ENCODE measurements around the gene CHST7. TPM values are rescaled to one million over a fixed set of nuclear protein-coding genes. Genes with fewer than 3 reads are reported as not detected.

CHST7 gene
- total RNA-seq, 2 donors from 2014 or later = 7.0 to 9.9 TPM

DNA sequence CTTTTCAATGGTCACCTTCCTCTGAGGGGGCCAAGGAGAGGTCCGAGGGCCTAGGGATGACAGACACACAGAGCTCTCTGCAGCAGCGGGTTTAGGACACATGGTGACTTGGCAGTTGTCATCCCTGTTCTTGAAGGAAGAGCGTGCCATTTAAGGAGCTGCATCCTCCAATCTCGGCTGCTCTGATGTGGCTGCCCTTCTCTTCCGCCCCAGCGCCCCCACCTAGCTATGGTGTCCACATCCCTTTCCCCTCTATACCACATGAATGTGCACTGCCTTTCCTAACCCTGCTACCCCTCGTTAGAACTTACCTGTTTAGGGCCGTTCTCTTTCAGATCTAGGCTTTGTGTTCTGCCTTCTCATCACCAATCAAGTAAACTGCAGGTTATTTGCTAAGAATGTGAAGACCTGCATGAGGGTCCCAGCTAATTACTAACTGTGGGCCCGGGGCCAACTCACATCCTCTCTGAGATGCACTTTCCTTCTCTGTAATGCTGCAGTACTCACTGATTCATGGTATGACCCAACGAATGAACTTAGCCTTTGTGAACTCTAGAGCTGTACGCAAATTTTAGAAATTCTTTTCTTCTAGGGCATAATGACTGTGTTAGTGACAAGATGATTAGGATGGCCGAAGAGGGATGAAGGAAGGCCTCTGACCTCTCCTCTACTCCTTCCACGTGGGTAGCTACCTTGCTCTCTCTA, 38.2 kb downstream of the CHST7 start:
- no peaks in the 10 kb centered on the region for H3K9me3 ChIP-seq
- no peaks in the 10 kb centered on the region for H3K27me3 ChIP-seq
- WGBS, 2 donors = 88 to 93% methylated on average over 10 to 13 of the region's 13 CpGs
- ATAC-seq = no peak
- H3K36me3 ChIP-seq (replicated peaks in 1 of 2; ENCODE audit: insufficient read depth in 1 of 2, low read depth in 2 of 2) = no peaks in the 10 kb centered on the region
- H3K4me1 ChIP-seq = no peaks in the 10 kb centered on the region
- intact Hi-C loops (cut with DNase I) = no loop called here
- TF ChIP-seq CTCF (IDR thresholded peaks at IDR 0.05) (no peak), POLR2A (IDR thresholded peaks at IDR 0.05) (no peak)
- DNase-seq = no peak
- H3K27ac ChIP-seq = no peak overlapping the region
- no peak overlapping the region for H3K4me3 ChIP-seq

DNA sequence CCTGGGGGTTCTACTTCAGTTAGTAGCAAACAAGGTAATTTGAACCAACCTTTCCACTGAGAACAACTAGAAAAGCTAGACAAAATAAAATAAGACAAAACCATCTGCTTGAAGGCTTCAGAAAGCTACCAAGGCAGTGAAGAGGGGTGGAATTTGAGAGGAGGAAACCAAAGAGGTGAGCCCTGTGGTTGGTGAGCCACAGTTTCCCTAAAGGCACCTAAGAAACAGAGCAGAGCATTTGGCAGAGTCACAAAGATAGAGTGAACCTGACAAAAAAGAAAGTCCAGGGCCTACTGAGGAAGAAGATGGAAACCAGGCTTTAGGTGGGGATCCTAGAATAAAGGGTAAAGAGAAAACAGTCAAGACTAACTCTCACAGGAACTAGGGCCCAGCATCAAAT, 44.3 kb downstream of the CHST7 start:
- intact Hi-C loops (cut with DNase I) = no loop called here
- TF ChIP-seq CTCF (IDR thresholded peaks at IDR 0.05) (no peak), POLR2A (IDR thresholded peaks at IDR 0.05) (no peak)
- Histone ChIP-seq H3K27me3 (no peaks in the 10 kb centered on the region), H3K27ac (no peak overlapping the region), H3K36me3 (replicated peaks in 1 of 2; ENCODE audit: insufficient read depth in 1 of 2, low read depth in 2 of 2) (no peaks in the 10 kb centered on the region), H3K9me3 (no peaks in the 10 kb centered on the region), H3K4me1 (no peaks in the 10 kb centered on the region), H3K4me3 (no peak overlapping the region)
- ATAC-seq = no peak
- no peak for DNase-seq

DNA sequence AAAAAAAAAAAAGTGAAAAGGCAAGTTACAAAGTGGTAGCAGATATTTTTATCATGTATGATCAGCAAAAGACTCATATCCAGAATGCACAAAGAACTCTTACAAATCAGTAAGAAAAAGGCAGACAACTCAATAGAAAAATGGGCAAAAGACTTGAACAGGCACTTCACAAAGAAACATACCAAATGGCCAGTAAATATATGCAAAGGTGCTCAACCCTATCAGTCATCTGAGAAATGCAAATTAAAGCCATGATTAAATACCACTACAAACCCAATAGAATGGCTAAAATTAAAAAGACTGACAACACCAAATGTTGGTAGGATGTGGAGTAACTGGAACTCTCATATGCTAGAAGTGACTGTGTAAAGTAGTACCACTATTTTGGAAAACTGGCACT, 45.4 kb downstream of the CHST7 start:
- Histone ChIP-seq H3K4me3 (no peak overlapping the region), H3K27me3 (no peaks in the 10 kb centered on the region), H3K4me1 (no peaks in the 10 kb centered on the region), H3K36me3 (replicated peaks in 1 of 2; ENCODE audit: insufficient read depth in 1 of 2, low read depth in 2 of 2) (no peaks in the 10 kb centered on the region), H3K27ac (no peak overlapping the region), H3K9me3 (no peaks in the 10 kb centered on the region)
- intact Hi-C loops (cut with DNase I) = no loop called here
- DNase-seq = no peak
- TF ChIP-seq POLR2A (IDR thresholded peaks at IDR 0.05) (no peak), CTCF (IDR thresholded peaks at IDR 0.05) (no peak)
- ATAC-seq = no peak

DNA sequence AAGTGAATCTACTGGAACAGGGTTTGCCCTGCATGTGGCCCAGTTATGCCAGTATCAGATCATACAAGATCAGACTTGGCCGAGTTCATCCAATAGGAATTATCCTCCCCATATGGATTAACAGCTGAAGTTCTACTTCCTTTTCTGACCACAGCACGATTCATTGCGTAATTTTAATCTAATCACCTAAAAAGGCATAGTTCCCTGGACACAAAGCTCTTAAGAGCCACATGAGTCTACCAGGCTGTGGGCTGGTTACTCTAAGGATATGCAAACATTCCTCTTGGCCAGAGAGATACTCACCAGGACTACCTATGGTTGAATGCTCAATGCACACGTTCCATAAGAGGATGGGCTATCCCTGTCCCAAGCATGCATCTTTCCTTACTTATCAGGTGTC, 46.9 kb downstream of the CHST7 start:
- ATAC-seq (no peak), DNase-seq (no peak)
- Histone ChIP-seq H3K4me3 (no peak overlapping the region), H3K9me3 (no peaks in the 10 kb centered on the region), H3K36me3 (replicated peaks in 1 of 2; ENCODE audit: insufficient read depth in 1 of 2, low read depth in 2 of 2) (no peaks in the 10 kb centered on the region), H3K27ac (no peak overlapping the region), H3K27me3 (no peaks in the 10 kb centered on the region), H3K4me1 (peaks cover 4% of the 10 kb centered on the region)
- WGBS, 2 donors = 73 to 79% methylated on average over 3 to 4 of the region's 4 CpGs
- intact Hi-C loops (cut with DNase I) = no loop called here
- TF ChIP-seq POLR2A (IDR thresholded peaks at IDR 0.05) (no peak), CTCF (IDR thresholded peaks at IDR 0.05) (no peak)

GRCh38 chrX:46621572-46621971, 48.0 kb downstream of the CHST7 start:
- Histone ChIP-seq H3K36me3 (replicated peaks in 1 of 2; ENCODE audit: insufficient read depth in 1 of 2, low read depth in 2 of 2) (no peaks in the 10 kb centered on the region), H3K27me3 (no peaks in the 10 kb centered on the region), H3K27ac (no peak overlapping the region), H3K4me1 (peaks cover 4% of the 10 kb centered on the region), H3K9me3 (no peaks in the 10 kb centered on the region), H3K4me3 (no peak overlapping the region)
- ATAC-seq = no peak
- no peak for DNase-seq
- intact Hi-C loops (cut with DNase I) = no loop called here
- 64 to 78% methylated on average over 3 of the region's 3 CpGs for WGBS, 2 donors
- no peak for TF ChIP-seq CTCF (IDR thresholded peaks at IDR 0.05)
- no peak for TF ChIP-seq POLR2A (IDR thresholded peaks at IDR 0.05)
